B cell (primary cell): Measurements from ENCODE around the gene HOMEZ. TPM values are rescaled to one million over a fixed set of nuclear protein-coding genes. Genes with fewer than 3 reads are reported as not detected.

ENCODE experiments used
- ATAC-seq: fragments of 200-7000 bp; cut with Tn5 transposase; one replicate; pipeline ENCODE4 v1.10.0; 2021; ENCODE audit warnings: low read depth, mild to moderate bottlenecking, moderate number of reproducible peaks, moderate library complexity
- CTCF ChIA-PET: fragments of 350-600 bp; sonication (Branson Sonifier 250); formaldehyde crosslinking; loops from one replicate; lab custom pipeline; 2021; ENCODE audit warnings: antibody characterized with exemption, inconsistent platforms; lab: Charles Lee
- POLR2A ChIA-PET: fragments of 350-600 bp; sonication (Branson Sonifier 250); formaldehyde crosslinking; loops from one replicate; lab custom pipeline; 2021; ENCODE audit warnings: antibody characterized with exemption; lab: Charles Lee
- DNase-seq: peaks from one replicate; pipeline ENCODE4 v3.0.0; 2013
- H2AFZ ChIP-seq: 2 replicates; pipeline ENCODE4 v1.6.1; 2012; ENCODE audit warnings: mild to moderate bottlenecking, low read depth, low read length; ENCODE audit not compliant: insufficient read depth, poor library complexity, severe bottlenecking
- H3K27ac ChIP-seq, 2 donors: 1 replicate in 1 of 2; 2 replicates in 1 of 2; pipeline ENCODE4 v1.5.1; 2012 to 2013; ENCODE audit warnings: low read length in 2 of 2, mild to moderate bottlenecking in 2 of 2, moderate library complexity in 1 of 2
- H3K27me3 ChIP-seq, 4 experiments: fragments of 200-600 bp in 1 of 4; sonication (generic) in 1 of 4; replicated peaks in 1 of 4; 1 replicate in 2 of 4; 2 replicates in 2 of 4; pipeline versions ENCODE4 v1.6.1 to v1.7.0; 2013 to 2016; ENCODE audit warnings: low read length in 3 of 4, mild to moderate bottlenecking in 2 of 4, mixed read lengths in 1 of 4, moderate library complexity in 1 of 4; ENCODE audit not compliant: insufficient read depth in 4 of 4, control insufficient read depth in 3 of 4; ENCODE audit errors: control extremely low read depth in 1 of 4
- H3K36me3 ChIP-seq, 2 experiments: replicated peaks in 1 of 2; 1 replicate in 1 of 2; 2 replicates in 1 of 2; pipeline versions ENCODE4 v1.6.1 to v1.7.1; 2013; ENCODE audit warnings: low read length in 1 of 2; ENCODE audit not compliant: insufficient read depth in 2 of 2, control insufficient read depth in 1 of 2; ENCODE audit errors: control extremely low read depth in 1 of 2, extremely low read depth in 1 of 2
- H3K4me1 ChIP-seq, 2 donors: fragments of 200-600 bp in 1 of 2; sonication (generic) in 1 of 2; 1 replicate in 1 of 2; 2 replicates in 1 of 2; pipeline versions ENCODE4 v1.5.1 to v1.6.1; 2013 to 2017; ENCODE audit warnings: low read length in 2 of 2; ENCODE audit not compliant: control insufficient read depth in 2 of 2, insufficient read depth in 2 of 2
- H3K4me2 ChIP-seq: replicated peaks from 2 replicates; pipeline ENCODE3; 2012; ENCODE audit warnings: mild to moderate bottlenecking, low read depth, low read length; ENCODE audit not compliant: poor library complexity, severe bottlenecking
- H3K4me3 ChIP-seq, 5 experiments: fragments of 200-600 bp in 1 of 5; sonication (generic) in 1 of 5; 1 replicate in 3 of 5; 2 replicates in 2 of 5; pipeline versions ENCODE4 v1.5.1 to v1.7.0; 2011 to 2016; ENCODE audit warnings: low read length in 4 of 5, mild to moderate bottlenecking in 4 of 5, low read depth in 2 of 5, control low read depth in 1 of 5, moderate library complexity in 1 of 5; ENCODE audit not compliant: insufficient read depth in 1 of 5; ENCODE audit errors: control extremely low read depth in 1 of 5, extremely low read depth in 1 of 5
- H3K79me2 ChIP-seq: fragments of 200-600 bp; sonication (generic); one replicate; pipeline ENCODE4 v1.6.0; 2016; ENCODE audit warnings: low read length; ENCODE audit not compliant: control insufficient read depth, insufficient read depth
- H3K9ac ChIP-seq: fragments of 200-600 bp; sonication (generic); 2 replicates; pipeline ENCODE4 v1.6.1; 2017; ENCODE audit warnings: mild to moderate bottlenecking, low read length, moderate library complexity
- H3K9me3 ChIP-seq, 3 donors: one replicate each; pipeline versions ENCODE4 v1.6.1 to v1.7.1; 2013; ENCODE audit warnings: low read length in 2 of 3; ENCODE audit not compliant: control insufficient read depth in 2 of 3, insufficient read depth in 1 of 3; ENCODE audit errors: control extremely low read depth in 1 of 3
- H4K20me1 ChIP-seq: 2 replicates; pipeline ENCODE4 v1.6.0; 2012; ENCODE audit warnings: mild to moderate bottlenecking, low read length; ENCODE audit not compliant: insufficient read depth, control insufficient read depth, poor library complexity, severe bottlenecking
- H3K27ac Mint-ChIP-seq: one replicate; pipeline ENCODE4 v1.8.0; 2021; ENCODE audit warnings: mixed read lengths
- H3K27me3 Mint-ChIP-seq: one replicate; pipeline ENCODE4 v1.8.0; 2021; ENCODE audit warnings: mixed read lengths
- H3K4me1 Mint-ChIP-seq: one replicate; pipeline ENCODE4 v1.8.0; 2021; ENCODE audit warnings: mixed read lengths
- H3K4me3 Mint-ChIP-seq: one replicate; pipeline ENCODE4 v1.8.0; 2021; ENCODE audit warnings: mixed read lengths
- H3K9me3 Mint-ChIP-seq: one replicate; pipeline ENCODE4 v1.8.0; 2022; ENCODE audit warnings: mixed read lengths; ENCODE audit not compliant: insufficient read depth
- CTCF ChIP-seq: fragments of 200-600 bp; IDR thresholded peaks from one replicate; pipeline ENCODE4 v1.8.0; 2022; ENCODE audit warnings: antibody characterized with exemption, mild to moderate bottlenecking
- EZH2 ChIP-seq: IDR thresholded peaks from 2 replicates; pipeline ENCODE4 v1.6.1; 2012; ENCODE audit warnings: borderline replicate concordance, low read depth, mild to moderate bottlenecking, moderate library complexity, low read length; ENCODE audit not compliant: insufficient read depth, poor library complexity, severe bottlenecking
- WGBS: methylation state at CpG from one replicate; pipeline ENCODE4 v1.1.5; 2013; ENCODE audit warnings: missing lambda C conversion rate; ENCODE audit not compliant: insufficient coverage; 5-methylcytosine and 5-hydroxymethylcytosine counted together
- intact Hi-C: fragments of 100-400 bp; cut with micrococcal nuclease; formaldehyde crosslinking; loops from one replicate; pipeline ENCODE4 v1.10.0; 2022
- polyA plus RNA-seq: library from polyadenylated mRNA; depleted of rRNA; stranded (reverse); fragments of >200 nt; gene quantifications from 2 replicates; pipeline ENCODE4 v1.2.3, GENCODE V29; 2012
- total RNA-seq, 2 donors: library from RNA; stranded (reverse); fragments of 120-200 nt in 1 of 2; gene quantifications; 1 replicate in 1 of 2; 2 replicates in 1 of 2; pipeline versions ENCODE4 v1.2.3 to v1.2.4, GENCODE V29; 2013 to 2022

Gene HOMEZ
- total and polyA plus RNA-seq, 2 donors (not counting 1 experiment from before 2014, with no cell fraction given), result 4.2 to 15.5 TPM

GRCh38 chr14:23259426-23259825 lies 26.5 kb downstream of the HOMEZ start:
- no peak overlapping the region for H3K4me2 ChIP-seq
- H3K4me3 ChIP-seq, result no peak overlapping the region
- H2AFZ ChIP-seq, result no peak overlapping the region
- no peak overlapping the region for H3K27ac ChIP-seq
- CTCF ChIA-PET, result interaction anchor here (1.2 to 1.5 kb wide), 2 partner anchors 18 to 121 kb away, joined by 6 to 8 read pairs; no protein-coding TSS in a partner anchor
- H3K9me3 Mint-ChIP-seq, result no peaks in the 10 kb centered on the region
- intact Hi-C loops, result no loop called here
- no peaks in the 10 kb centered on the region for H3K36me3 ChIP-seq
- no peaks in the 10 kb centered on the region for H3K4me1 ChIP-seq
- no peak for DNase-seq
- no peaks in the 10 kb centered on the region for H3K9me3 ChIP-seq
- TF ChIP-seq EZH2 (no peak), CTCF (no peak)
- peaks cover 0 to 14% (median 4%) of the 10 kb centered on the region in 4 experiments for H3K27me3 ChIP-seq
- H3K27me3 Mint-ChIP-seq, result peaks cover 46% of the 10 kb centered on the region
- POLR2A ChIA-PET, result no interaction called here
- no peaks in the 10 kb centered on the region for H3K4me1 Mint-ChIP-seq
- no peaks in the 10 kb centered on the region for H3K79me2 ChIP-seq
- ATAC-seq, result no peak
- H4K20me1 ChIP-seq, result no peaks in the 10 kb centered on the region
- no peak overlapping the region for H3K27ac Mint-ChIP-seq
- no peak overlapping the region for H3K4me3 Mint-ChIP-seq
- H3K9ac ChIP-seq, result no peak overlapping the region

- Mint-ChIP-seq H3K27ac (no peak overlapping the region), H3K27me3 (peaks cover 45% of the 10 kb centered on the region), H3K4me1 (no peaks in the 10 kb centered on the region), H3K9me3 (no peaks in the 10 kb centered on the region), H3K4me3 (no peak overlapping the region)
- WGBS, result 100% methylated on average over 3 of the region's 5 CpGs
- intact Hi-C loops, result no loop called here
- Histone ChIP-seq H2AFZ (no peak overlapping the region), H3K9ac (no peak overlapping the region), H4K20me1 (no peaks in the 10 kb centered on the region), H3K4me3 (no peak overlapping the region), H3K9me3 (no peaks in the 10 kb centered on the region), H3K4me1 (no peaks in the 10 kb centered on the region), H3K27ac (no peak overlapping the region), H3K27me3 (peaks cover 0 to 14% (median 4%) of the 10 kb centered on the region in 4 experiments), H3K36me3 (no peaks in the 10 kb centered on the region), H3K4me2 (no peak overlapping the region), H3K79me2 (no peaks in the 10 kb centered on the region)
- CTCF ChIA-PET, result interaction anchor here (1.2 kb wide), 1 partner anchor 19 kb away, joined by 8 read pairs; no protein-coding TSS in a partner anchor
- TF ChIP-seq EZH2 (no peak), CTCF (no peak)
- POLR2A ChIA-PET, result no interaction called here
- DNase-seq (no peak), ATAC-seq (no peak)
Measured at GRCh38 chr14:23258256-23258655, 27.7 kb downstream of the HOMEZ start.
